Activated gamma-delta T cell (primary cell): ENCODE measurements around the gene WFDC1.

Experiments
- DNase-seq: peaks from one replicate; lab custom pipeline; 2025; lab: John Stamatoyannopoulos, UW

WFDC1 gene

DNA sequence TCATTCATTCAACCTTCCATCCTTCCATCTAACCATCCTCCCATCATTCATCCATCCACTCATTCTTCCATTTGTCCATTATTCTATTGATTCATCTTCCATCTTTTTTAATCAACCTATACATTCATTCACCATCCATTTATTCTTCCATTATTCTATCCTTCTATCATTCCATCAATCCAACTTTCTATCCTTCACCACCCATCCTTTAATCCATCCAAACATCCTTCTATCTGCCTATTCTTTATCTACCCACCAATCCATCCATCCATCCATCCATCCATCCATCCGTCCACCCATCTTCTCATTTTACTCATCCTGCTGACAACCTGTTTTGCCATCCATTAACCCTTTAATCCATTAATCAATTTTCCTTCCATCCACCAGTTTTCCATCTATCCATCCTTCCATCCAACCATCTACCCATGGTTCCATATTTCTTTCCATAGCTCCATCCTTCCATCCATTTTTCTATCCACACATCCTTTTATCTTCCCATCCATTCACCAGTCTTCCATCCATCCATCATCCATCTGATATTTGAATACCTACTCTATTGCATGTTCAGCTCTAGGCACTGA, 21.8 kb upstream of the WFDC1 start:
- DNase-seq = no peak

DNA sequence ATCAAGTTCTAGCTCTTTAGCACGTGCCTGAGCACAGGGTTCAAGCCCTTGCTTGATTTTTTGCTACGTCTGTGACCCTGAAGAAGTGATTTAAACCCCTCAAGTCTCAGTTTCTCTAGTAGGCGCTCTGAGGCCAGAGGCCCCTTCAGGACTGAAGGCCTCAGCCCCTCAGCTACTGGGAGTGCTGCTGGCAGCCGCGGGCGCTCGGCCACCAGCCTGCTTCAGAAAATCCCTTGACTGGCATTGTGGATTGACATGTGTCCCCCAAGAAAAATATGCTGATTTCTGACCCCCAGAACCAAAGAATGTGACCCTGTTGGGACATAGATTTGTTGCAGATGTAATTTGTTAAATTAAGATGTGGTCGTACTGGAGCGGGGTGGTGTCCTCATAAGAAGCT, 20.2 kb upstream of the WFDC1 start:
- DNase-seq = no peak

DNA sequence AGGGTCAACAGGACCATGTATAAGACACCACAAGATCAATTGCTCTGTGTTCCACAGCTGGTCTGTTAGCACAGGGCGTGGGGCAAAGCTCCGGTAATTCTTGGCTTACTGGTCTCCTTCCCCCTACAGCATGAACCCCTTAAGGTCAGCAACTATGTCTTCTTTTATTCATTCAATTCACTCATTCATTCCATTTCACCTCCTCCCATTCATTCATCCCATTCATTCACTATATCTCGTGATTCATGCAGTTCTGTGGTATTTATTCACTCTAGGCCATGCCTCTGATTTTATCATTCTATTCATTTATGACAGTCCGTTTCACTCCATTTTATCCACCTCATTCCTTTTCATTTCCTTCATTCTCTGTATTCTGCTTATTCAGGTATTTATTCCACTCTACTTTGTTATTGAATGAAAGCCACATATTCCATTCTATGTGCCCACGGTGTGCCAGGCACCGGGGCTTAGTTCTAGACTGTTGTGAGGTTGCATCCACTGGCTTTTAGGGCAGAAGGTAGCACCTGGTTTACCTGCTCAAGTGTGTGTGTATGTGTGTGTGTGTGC, 19.0 kb upstream of the WFDC1 start:
- DNase-seq = no peak

DNA sequence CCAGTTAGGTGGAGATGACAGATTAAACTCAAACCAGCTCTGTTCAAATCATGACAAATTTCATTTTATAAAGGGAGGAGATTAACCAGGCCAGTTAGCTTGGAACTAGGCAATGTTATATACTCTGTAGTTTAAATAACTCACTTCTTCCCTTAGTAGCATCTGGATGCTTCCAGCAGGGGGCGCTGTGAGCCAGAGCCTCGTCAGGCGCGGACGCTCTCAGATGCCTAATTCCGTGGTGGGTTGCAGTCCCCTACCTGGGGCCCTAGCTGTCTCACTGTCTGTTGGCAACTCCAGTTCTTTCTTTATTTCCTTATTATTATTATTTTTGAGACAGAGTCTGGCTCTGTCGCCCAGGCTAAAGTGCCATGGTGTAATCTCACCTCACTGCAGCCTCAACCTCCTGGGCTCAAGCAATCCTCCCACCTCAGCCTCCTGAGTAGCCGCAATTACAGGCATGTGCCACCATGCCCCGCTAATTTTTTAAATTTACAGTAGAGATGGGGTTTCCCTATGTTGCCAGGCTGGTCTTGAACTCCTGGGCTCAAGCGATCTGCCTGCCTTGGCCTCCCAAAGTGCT, 17.3 kb upstream of the WFDC1 start:
- no peak for DNase-seq

DNA sequence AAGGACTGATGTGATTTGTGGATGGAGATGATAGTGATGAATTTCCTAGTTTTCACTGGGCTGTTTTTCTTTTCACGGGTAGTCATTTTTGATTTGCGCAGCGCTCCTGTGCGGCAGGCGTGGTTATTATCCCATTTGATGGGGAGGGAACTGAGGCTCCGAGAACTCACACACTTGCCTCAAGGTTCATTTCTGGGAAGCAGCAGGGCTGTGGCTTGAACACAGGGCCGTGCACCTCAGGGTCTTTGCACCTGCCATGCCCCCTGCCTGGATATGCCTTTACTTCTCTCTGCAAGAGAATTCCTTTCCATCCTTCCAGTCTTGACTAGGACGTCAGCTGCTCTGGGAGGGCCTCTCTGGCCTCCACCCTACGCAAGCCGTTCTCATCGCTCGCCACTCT, 16.3 kb upstream of the WFDC1 start:
- DNase-seq = no peak

DNA sequence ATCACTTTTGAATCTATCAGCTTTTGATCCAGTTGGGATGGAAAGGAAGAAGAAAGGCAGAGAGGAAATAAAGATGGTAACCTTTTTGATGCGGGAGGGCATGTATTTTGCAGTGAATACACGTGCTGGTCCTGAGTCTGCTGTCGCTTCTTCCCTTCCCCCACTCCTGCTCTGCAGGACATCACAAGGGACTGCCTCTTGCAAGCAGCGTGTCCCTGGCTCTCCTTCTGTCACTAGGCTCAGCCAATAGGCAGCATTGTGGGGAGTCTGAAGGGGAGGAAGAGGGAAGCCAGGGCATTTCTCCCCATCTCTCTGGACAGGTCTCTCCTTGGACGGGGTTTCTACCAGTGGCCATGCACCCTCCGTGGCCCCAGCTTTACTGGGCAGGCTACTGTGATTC, 15.7 kb upstream of the WFDC1 start:
- DNase-seq = no peak

DNA sequence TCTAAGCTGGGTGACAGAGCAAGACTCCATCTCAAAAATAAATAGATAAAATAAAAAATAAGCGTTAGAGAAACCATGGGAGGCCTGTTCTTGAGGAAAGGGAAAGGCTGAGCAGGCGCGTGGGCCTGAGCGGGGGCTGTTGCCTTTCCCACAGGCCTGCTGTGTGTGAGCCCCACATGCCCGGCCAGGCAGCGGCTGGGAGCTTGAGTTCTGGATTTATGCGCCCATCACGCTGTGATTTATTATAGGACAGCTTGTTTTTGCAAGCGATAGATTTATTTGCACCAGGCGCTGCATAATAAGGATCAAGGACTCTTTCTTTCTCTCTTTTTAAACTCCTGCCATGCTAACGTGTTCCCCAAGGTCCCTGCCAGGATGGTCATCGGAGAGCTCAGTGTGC, 14.8 kb upstream of the WFDC1 start:
- no peak for DNase-seq

DNA sequence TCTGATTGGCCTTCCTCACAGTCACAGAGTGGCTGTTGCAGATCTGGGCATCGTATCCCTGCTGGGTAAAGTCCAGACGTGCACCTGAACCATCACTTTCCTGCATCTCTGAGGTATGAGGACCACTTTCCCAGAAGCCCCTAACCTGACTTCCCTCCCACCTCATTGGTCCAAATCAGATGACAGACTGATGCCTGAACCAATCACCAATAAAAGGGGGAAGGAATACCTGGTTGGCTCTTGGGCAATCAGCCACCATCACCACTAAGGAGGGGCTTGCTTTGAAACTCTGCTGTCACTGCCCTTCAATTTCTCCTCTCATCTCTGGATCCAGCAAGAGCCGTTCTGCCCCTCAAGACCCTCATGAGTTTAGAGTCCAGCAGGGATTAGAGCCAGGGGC, 13.6 kb upstream of the WFDC1 start:
- DNase-seq = no peak

DNA sequence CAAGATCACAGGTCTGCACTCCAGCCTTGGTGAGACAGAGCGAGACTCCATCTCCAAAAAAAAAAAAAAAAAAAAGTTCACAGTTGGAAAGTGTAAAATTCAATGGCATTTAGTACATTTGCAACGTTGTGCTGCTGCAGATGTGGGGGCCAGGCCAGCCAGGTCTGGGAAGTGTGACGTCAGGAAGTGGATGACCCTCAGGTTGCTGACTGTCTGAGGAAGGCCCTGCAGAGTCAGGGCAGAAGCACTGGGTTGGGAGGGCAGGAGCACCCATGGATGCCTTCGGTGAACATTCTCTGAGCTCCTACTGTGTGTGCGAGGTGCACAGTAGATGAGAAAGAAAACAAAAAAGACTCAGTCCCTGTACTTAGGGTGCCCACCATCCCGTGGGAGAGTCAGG, 12.1 kb upstream of the WFDC1 start:
- DNase-seq = no peak

DNA sequence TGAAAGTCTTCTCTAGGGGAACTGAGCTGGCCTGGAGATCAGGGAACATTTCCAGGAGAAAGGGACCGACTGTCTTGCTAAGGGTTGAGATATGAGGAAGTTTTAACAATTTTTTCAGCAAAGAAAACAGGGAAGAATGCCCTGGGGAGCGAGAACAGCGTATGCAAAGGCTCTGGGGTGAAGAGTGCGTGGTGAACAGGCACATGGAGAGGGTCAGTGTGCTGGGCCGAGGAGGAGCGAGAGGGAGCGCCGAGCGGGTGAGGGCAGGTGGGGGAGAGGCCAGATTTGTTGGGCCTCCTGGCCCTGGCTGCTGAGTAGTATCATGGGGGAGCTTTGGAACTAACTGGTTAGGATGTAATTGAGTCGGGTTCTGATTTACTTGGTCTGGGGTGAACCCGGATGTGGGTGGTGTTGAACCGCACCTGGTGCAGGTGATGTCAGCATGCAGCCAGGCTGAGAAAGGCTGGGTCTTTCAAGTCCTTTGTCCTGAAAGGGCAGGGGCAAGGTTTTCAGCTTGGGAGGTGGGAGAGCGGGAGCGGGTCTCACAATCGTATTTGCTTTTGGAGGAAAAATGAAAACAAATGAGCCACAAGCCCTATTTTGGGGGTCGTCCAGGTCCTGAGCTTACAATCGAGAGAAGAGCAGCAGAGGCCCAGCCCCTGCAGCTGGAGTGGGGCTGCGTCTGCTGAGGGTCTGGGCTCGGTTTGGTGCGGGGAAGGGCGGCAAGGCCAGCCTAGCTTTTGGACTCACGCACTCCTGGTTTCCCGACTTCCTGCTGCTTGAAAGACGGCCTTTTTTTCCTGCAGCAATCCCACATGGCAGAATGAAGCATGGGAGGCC, 11.1 kb upstream of the WFDC1 start:
- DNase-seq = no peak

DNA sequence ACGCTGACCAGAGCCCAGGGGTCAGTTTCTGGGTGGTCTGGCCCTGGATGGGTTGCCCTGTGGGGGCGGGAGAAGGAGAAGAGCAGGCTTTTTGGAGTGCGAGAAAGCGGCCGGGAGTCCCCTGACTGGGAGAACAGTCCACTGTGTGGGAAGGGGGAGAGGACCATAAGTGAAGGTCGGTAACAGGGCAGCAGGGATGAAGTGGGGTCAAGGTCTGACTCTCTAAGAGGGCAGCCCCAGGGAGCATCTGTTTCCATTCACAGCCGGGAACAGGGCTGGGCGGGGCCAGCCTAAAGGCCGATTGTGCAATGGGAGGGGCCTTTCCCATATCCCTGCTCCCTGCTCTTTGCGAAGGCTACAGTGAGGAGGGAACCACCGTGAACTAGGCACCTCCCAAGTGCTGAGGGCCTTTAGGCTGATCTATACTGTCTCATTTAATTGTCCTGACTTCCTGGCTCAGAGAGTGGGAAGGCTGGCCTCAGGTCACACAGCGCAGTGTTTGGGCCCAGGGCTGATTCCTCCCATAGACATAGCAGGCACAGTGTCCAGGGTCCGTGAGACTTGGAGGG, 10.4 kb upstream of the WFDC1 start:
- no peak for DNase-seq

DNA sequence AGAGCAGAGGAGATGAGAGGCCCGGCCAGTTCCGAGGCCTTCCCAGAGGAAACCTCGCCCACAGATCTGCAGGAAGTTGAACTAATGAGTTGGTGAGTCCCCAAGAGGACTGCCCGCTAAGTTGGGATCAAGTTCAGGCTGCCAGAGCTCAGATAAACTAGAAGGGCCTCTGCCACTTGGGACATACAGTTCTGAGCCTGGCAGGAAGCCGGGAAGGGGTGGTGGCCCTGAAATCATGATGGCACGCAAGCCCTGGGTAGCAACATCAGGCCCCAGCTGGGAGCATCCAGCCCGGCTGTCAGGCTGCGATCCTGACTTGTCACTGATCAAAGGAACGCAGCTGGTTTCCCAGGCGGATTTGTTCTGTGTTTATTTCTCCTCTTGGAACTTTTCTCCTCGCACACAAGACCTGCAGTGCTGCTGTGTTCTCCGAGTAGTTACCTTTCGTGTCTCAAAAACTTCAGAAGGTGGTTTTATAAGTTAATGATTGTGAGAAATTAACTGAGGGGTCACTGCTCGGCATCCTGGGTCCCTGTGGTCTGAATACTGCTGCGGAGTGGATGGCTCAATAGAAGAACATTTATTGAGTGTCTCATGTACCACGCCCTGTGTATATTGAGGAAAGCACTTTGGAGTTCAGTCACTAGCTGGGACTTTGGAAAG, 8.0 kb upstream of the WFDC1 start:
- no peak for DNase-seq

DNA sequence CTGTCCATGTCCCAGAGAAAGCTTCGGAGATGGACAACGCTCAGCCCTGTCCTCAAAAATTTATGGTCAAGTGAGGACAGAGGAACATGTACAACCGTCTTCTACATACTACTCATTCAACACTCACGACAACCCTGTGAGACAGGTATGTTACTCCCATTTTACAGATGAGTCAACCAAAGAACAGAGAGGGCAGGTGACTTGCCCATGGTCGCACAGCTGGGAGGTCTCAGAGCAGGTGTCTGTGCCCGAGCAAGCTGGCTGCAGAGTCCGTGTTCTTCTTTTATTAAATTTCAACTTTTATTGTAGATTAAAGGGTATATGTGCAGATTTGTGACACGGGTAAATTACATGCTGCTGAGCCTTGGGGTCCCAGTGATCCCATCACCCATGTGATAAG, 5.8 kb upstream of the WFDC1 start:
- no peak for DNase-seq

DNA sequence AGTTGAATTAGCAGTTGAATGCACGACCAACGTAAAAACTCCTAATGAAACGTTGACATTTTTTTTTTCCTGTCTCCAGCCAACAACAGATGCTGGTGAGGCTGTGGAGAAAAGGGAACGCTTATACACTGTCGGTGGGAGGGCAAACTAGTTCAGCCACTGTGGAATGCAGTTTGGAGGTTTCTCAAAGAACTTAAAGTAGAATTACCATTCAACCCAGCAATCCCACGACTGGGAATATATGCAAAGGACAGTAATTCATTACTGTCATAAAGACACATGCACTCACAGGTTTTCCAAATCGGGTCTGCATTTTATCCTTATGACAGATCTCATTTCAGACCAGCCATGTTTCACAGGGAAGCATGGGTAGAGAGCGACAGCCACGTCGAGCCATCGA, 3.5 kb upstream of the WFDC1 start:
- DNase-seq = no peak

DNA sequence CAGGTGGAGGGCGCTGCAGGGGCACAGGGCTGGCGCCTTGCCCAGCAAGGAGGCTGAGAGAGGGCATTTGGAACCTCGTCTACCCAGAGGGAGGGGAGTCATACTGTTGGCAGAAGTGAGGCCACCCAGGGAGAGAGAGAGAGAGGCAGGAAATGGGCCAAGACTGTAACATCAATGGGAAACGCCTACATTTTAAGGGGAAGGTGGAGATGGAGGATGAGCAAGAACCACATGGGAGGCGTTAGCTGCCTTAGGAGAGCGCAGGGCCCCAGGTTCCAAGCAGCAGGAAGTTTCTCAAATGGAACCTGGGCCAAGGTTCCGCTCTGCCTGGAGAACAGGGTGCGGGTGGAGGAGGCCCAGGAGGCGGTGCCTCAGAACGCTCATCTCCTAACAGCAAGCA, 2.7 kb upstream of the WFDC1 start:
- DNase-seq = no peak

DNA sequence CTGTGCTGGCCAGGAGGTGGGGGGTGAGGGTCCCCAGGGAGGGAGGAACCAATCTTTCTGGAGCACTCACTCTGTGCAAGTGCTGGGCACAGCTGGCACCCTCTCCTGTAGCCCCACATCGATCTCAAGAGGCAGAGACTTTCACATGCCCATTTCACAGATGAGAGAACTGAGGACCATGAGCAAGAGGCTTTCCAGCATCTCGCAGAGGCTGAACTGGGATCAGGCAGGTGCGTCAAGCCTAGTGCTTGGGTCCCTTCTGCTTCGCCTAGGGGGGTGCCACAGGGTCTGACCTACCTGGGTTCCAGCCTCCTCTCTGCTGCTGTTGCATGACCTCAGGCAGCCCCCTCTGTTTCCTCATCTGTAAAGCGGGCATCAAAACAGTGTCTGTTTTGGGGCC, 1.3 kb upstream of the WFDC1 start:
- no peak for DNase-seq

DNA sequence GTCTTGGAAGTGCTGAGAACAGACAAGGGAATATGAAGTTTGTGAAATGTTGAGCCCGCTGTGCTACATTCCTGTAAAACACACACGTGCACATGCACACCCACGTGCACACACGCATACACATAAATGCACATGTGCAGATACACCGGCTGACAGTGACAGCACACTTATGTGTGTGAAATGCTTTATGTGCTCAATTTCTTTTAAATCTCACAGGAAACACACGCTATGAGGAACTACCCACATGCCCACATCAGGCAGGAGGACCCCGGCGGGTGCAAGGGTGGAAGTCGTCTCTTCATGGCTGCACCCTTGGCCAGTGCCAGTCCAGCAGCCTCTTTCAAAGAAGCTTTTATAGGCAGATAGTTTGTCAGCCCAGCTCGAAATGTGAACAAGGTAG, 561 bp upstream of the WFDC1 start:
- DNase-seq = no peak

DNA sequence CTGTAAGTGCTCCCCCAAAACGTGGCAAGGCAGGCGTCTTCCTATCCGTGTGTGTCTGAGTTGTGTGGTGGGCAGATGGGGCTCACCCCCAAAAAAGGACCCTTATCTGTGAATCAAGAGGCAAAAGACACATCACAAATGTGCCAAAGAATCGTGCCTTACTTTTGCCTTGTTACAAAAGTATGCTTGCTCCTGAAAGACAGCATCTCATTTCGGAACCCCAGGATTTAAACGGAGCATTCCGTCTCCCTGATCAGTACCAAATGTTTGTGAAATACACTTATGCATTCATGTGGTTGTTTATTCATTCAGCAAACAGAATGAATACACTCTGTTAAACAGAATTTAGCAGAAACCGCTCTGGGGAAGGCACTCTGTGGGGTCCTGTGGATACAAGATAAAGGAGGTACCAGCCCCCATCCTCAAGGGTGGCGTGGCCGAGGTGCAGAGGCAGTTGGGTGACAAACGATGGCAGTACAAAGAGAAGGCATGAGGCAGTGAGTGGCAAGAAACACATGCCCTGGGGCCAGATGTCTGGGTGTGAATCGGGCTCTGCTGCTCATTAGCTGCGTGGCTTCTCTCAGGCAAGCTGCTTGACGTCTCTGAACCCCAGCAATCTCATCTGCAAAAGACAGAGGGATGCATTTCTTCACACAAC, 654 bp downstream of the WFDC1 start:
- DNase-seq = no peak

DNA sequence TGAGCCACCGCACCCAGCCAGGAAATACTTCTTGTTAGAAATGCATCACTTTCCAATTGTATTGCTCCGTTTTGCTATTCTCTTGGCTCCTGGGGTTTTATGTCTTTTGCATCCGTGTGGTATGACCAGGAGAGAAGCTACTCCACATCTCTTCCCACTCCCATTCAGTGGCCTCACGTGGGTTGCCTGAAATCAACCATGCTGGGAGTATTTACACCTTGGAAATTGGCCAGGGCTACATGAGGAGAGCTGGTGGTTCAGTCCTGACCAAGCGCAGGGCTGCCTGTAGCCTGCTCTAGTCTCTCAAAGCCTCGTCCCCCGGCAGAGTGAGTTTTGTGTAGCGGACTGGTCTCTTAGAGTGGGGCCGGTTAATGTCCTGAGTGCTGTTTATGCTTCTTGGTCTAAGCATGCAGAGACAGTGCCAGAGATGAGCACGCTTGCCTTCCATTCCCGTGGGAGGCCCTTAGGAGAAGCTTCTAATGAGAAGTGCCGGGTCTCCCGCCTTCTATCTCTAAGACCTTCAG, 3.8 kb downstream of the WFDC1 start:
- no peak for DNase-seq

DNA sequence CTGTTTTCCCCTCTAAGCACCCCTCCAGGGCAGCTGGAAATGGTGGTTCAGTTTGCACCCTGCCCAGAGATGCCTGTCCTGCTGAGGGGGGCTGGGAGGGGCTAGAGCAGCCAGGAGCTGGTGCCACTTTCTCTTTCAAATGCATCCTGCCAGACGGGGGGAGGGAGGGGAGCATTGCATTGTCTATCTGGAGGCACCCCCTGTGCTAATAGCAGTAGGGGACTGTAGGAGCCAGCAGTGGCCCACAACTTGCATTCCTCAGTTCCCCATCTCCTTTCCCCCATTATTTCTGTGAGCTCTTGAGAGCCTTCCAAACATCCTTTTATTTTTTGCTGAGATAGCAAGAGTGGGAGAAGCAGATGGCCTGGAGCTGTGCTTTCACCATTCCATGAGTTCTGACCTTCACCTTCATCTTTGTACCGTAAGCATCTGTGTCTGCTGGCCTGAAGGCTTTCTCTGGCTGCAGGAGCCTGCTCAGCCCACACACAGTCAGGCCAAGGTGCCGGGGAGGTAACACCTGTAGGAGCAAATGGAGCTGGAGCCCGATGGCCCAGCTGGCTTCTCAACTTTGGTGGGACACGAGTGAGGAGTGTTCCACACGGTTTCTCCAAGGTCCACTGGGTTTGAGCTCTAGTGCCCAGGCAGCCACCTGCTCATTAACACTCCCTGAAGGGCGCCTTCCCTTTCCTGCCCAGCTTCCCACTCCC, 5.2 kb downstream of the WFDC1 start:
- no peak for DNase-seq
